ENCODE data around the gene ABCC3.

The ABCC3 gene

DNA sequence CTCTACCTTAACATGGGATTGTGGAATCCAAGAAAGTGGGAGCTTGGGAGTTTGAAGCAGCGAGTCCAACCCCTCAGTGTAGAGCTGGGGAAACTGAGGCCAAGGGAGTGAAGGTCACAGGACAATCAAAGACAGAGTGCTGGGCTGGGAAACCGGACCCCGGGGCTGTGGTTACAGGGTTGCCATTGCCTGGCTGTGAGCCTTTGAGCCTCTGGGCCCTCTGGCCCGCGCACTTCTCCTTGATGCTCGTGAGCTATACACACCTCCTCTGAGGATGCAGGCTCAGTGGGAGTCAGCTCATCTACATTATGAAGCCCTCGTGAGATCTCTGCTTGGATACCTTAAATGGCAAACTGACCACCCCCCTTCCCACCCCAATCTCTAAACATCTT lies 2.1 kb downstream of the ABCC3 start:
- Histone ChIP-seq H3K4me2 (ENCODE audit: low read length, poor library complexity, severe bottlenecking) (no peak overlapping the region), H3K79me1 (replicated peaks; ENCODE audit: low read length, poor library complexity, severe bottlenecking) (peaks cover 3% of the 10 kb centered on the region), H3K27ac (ENCODE audit: low read length, poor library complexity, severe bottlenecking) (no peak overlapping the region), H3K4ac (ENCODE audit: low read depth in 1 of 2, low read length in 2 of 2) (no peak overlapping the region), H2BK5ac (ENCODE audit: low read depth, low read length, poor library complexity, severe bottlenecking) (no peak overlapping the region), H3K4me3 (ENCODE audit: insufficient read depth in 1 of 2, low read depth in 1 of 2, low read length in 2 of 2) (no peak overlapping the region), H3K36me3 (ENCODE audit: control insufficient read depth in 1 of 2, insufficient read depth in 2 of 2, low read depth in 1 of 2, low read length in 2 of 2) (no peaks in the 10 kb centered on the region), H2BK15ac (ENCODE audit: low read depth, poor library complexity, severe bottlenecking) (peak overlapping the region; percentile 26), H2AFZ (ENCODE audit: low read depth, low read length) (no peak overlapping the region), H3K14ac (ENCODE audit: low read length in 2 of 2) (no peak overlapping the region), H4K91ac (ENCODE audit: low read length) (no peak overlapping the region), H2AK5ac (ENCODE audit: low read length, severe bottlenecking) (peak overlapping the region; percentile 72), H2BK120ac (ENCODE audit: low read depth, low read length) (peak overlapping the region; percentile 2), H3K4me1 (ENCODE audit: control insufficient read depth, insufficient read depth, low read depth, low read length) (peaks cover 52% of the 10 kb centered on the region), H3K27me3 (ENCODE audit: control insufficient read depth in 1 of 2, insufficient read depth in 1 of 2, low read length in 2 of 2) (peaks cover 0 to 13% of the 10 kb centered on the region in 2 experiments), H4K8ac (ENCODE audit: low read length) (no peak overlapping the region), H3K9ac (ENCODE audit: low read length) (no peak overlapping the region), H2BK12ac (ENCODE audit: low read length in 2 of 2) (peak overlapping the region in 1 of 2 experiments; percentile 49), H3K23ac (ENCODE audit: low read length in 2 of 2) (no peak overlapping the region), H3K18ac (ENCODE audit: low read depth in 1 of 2, low read length in 2 of 2) (no peak overlapping the region), H3K9me3 (ENCODE audit: control insufficient read depth, low read length) (no peaks in the 10 kb centered on the region)
- 91% methylated on average over 7 of the region's 7 CpGs for WGBS
- DNase-seq = no peak

DNA sequence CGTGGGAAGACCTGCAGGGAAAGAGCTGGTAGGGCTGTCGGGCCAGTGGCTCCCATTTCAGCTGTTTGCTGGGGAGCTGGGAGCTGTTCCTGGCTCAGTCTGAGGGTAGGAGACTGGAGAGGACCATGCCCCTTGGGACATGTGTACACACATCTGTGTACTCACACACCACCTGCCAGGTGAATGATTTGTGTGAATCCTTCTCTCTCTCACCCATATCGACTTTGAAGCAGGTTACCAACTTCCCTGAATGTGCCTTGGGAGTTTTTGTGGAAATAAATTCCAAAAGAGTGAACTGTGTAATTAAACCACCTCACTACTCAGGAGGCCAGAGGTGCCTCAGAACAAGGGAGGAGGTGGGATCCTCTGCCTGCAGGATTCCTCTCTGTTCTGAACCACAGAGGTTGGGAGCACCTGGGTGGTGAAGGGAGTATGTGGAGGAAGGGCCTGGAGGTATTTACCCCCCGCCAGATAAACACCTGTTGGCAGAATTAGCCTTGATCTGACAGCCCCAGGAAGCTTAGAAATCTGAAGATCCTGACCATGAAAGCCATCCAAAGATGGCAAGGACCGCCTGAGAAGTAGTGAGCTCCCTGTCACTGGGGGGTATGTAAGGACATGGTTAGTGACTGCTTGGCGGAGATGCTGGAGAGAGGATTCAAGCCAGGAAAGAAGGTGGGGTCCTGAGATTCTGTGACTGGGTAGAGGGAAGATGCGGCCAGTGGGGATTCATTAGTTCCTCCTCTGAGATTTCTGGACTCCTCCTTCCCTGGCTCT lies 3.3 kb downstream of the ABCC3 start:
- no peak for DNase-seq
- H3K36me3 ChIP-seq (ENCODE audit: control insufficient read depth in 1 of 2, insufficient read depth in 2 of 2, low read depth in 1 of 2, low read length in 2 of 2) = peaks cover 0 to 4% of the 10 kb centered on the region in 2 experiments
- H2BK120ac ChIP-seq (ENCODE audit: low read depth, low read length) = peak overlapping the region; percentile 50
- peaks cover 0 to 13% of the 10 kb centered on the region in 2 experiments for H3K27me3 ChIP-seq (ENCODE audit: control insufficient read depth in 1 of 2, insufficient read depth in 1 of 2, low read length in 2 of 2)
- H3K4ac ChIP-seq (ENCODE audit: low read depth in 1 of 2, low read length in 2 of 2) = peak overlapping the region; percentile 69 to 85
- no peak overlapping the region for H3K14ac ChIP-seq (ENCODE audit: low read length in 2 of 2)
- peak overlapping the region; percentile 84 for H2BK5ac ChIP-seq (ENCODE audit: low read depth, low read length, poor library complexity, severe bottlenecking)
- peak overlapping the region; percentile 2 for H4K8ac ChIP-seq (ENCODE audit: low read length)
- peak overlapping the region; percentile 30 for H3K9ac ChIP-seq (ENCODE audit: low read length)
- H2AK5ac ChIP-seq (ENCODE audit: low read length, severe bottlenecking) = peak overlapping the region; percentile 94
- H2BK15ac ChIP-seq (ENCODE audit: low read depth, poor library complexity, severe bottlenecking) = peak overlapping the region; percentile 28
- peak overlapping the region in 1 of 2 experiments; percentile 26 for H3K18ac ChIP-seq (ENCODE audit: low read depth in 1 of 2, low read length in 2 of 2)
- no peak overlapping the region for H3K4me3 ChIP-seq (ENCODE audit: insufficient read depth in 1 of 2, low read depth in 1 of 2, low read length in 2 of 2)
- peaks cover 11% of the 10 kb centered on the region for H3K79me1 ChIP-seq (replicated peaks; ENCODE audit: low read length, poor library complexity, severe bottlenecking)
- peak overlapping the region; percentile 35 for H4K91ac ChIP-seq (ENCODE audit: low read length)
- no peaks in the 10 kb centered on the region for H3K9me3 ChIP-seq (ENCODE audit: control insufficient read depth, low read length)
- no peak overlapping the region for H3K4me2 ChIP-seq (ENCODE audit: low read length, poor library complexity, severe bottlenecking)
- WGBS = 90% methylated on average over 6 of the region's 7 CpGs
- H2AFZ ChIP-seq (ENCODE audit: low read depth, low read length) = no peak overlapping the region
- no peak overlapping the region for H3K23ac ChIP-seq (ENCODE audit: low read length in 2 of 2)
- peak overlapping the region; percentile 91 for H3K27ac ChIP-seq (ENCODE audit: low read length, poor library complexity, severe bottlenecking)
- peaks cover 58% of the 10 kb centered on the region for H3K4me1 ChIP-seq (ENCODE audit: control insufficient read depth, insufficient read depth, low read depth, low read length)
- H2BK12ac ChIP-seq (ENCODE audit: low read length in 2 of 2) = peak overlapping the region; percentile 51 to 88

GRCh38 chr17:50638606-50638965 lies 3.9 kb downstream of the ABCC3 start:
- Histone ChIP-seq H2AK5ac (ENCODE audit: low read length, severe bottlenecking) (peak overlapping the region; percentile 94), H4K8ac (ENCODE audit: low read length) (peak overlapping the region; percentile 2), H3K36me3 (ENCODE audit: control insufficient read depth in 1 of 2, insufficient read depth in 2 of 2, low read depth in 1 of 2, low read length in 2 of 2) (peaks cover 0 to 4% of the 10 kb centered on the region in 2 experiments), H3K4ac (ENCODE audit: low read depth in 1 of 2, low read length in 2 of 2) (peak overlapping the region; percentile 69 to 85), H3K79me1 (replicated peaks; ENCODE audit: low read length, poor library complexity, severe bottlenecking) (peaks cover 11% of the 10 kb centered on the region), H3K4me1 (ENCODE audit: control insufficient read depth, insufficient read depth, low read depth, low read length) (peaks cover 63% of the 10 kb centered on the region), H2BK12ac (ENCODE audit: low read length in 2 of 2) (peak overlapping the region; percentile 51 to 79), H3K23ac (ENCODE audit: low read length in 2 of 2) (no peak overlapping the region), H2BK120ac (ENCODE audit: low read depth, low read length) (peak overlapping the region; percentile 50), H4K91ac (ENCODE audit: low read length) (peak overlapping the region; percentile 35), H3K9ac (ENCODE audit: low read length) (peak overlapping the region; percentile 30), H3K4me2 (ENCODE audit: low read length, poor library complexity, severe bottlenecking) (no peak overlapping the region), H3K14ac (ENCODE audit: low read length in 2 of 2) (no peak overlapping the region), H3K9me3 (ENCODE audit: control insufficient read depth, low read length) (no peaks in the 10 kb centered on the region), H2BK5ac (ENCODE audit: low read depth, low read length, poor library complexity, severe bottlenecking) (peak overlapping the region; percentile 84), H3K27ac (ENCODE audit: low read length, poor library complexity, severe bottlenecking) (peak overlapping the region; percentile 91), H3K18ac (ENCODE audit: low read depth in 1 of 2, low read length in 2 of 2) (peak overlapping the region; percentile 60 to 92), H2BK15ac (ENCODE audit: low read depth, poor library complexity, severe bottlenecking) (peak overlapping the region; percentile 28), H3K27me3 (ENCODE audit: control insufficient read depth in 1 of 2, insufficient read depth in 1 of 2, low read length in 2 of 2) (peaks cover 0 to 9% of the 10 kb centered on the region in 2 experiments), H2AFZ (ENCODE audit: low read depth, low read length) (no peak overlapping the region), H3K4me3 (ENCODE audit: insufficient read depth in 1 of 2, low read depth in 1 of 2, low read length in 2 of 2) (no peak overlapping the region)
- WGBS = 19% methylated on average over 2 of the region's 2 CpGs
- no peak for DNase-seq

DNA sequence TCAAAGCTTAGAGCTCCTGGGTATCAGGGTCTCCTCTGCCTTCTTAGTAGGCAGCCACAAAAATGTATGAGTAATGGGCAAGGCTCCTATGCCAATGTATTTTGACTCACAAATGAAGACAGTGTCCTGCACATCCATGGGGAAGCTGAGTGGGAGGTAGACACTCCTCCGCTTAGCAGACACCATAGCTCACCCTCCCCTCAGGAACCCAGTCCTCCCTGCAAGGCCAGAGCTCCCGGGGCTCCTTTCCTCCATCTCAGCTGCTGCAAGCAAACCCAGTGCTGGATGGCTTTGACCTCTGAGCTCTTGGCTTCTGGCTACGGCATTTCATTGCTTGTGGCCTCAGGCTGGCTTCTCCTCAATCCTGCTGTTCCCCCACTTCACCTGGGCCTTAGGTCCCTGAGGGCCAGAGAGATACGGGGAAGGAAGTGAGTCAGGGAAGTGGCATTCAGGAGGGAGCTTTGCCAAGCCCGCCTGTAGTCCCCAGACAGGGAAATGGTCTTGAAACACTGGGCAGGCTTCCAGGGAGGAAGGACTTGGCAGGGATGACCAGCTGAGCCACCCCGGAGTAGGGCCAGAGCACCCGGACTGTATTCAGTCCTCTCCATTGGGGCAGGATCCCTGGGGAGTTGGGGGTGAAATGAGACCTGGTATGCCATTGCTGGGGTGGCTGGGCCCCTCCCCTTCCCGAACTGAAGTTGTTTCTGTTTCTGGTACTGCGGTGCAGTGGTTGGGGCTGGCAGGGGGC lies 4.5 kb downstream of the ABCC3 start:
- WGBS = 0% methylated on average over 8 of the region's 9 CpGs
- Histone ChIP-seq H2BK5ac (ENCODE audit: low read depth, low read length, poor library complexity, severe bottlenecking) (peak overlapping the region; percentile 84), H2BK15ac (ENCODE audit: low read depth, poor library complexity, severe bottlenecking) (no peak overlapping the region), H2BK12ac (ENCODE audit: low read length in 2 of 2) (peak overlapping the region; percentile 23 to 79), H3K4ac (ENCODE audit: low read depth in 1 of 2, low read length in 2 of 2) (peak overlapping the region in 1 of 2 experiments; percentile 85), H3K9me3 (ENCODE audit: control insufficient read depth, low read length) (no peaks in the 10 kb centered on the region), H3K79me1 (replicated peaks; ENCODE audit: low read length, poor library complexity, severe bottlenecking) (peaks cover 11% of the 10 kb centered on the region), H2AK5ac (ENCODE audit: low read length, severe bottlenecking) (no peak overlapping the region), H3K9ac (ENCODE audit: low read length) (peak overlapping the region; percentile 30), H3K14ac (ENCODE audit: low read length in 2 of 2) (no peak overlapping the region), H3K18ac (ENCODE audit: low read depth in 1 of 2, low read length in 2 of 2) (peak overlapping the region; percentile 60 to 92), H2BK120ac (ENCODE audit: low read depth, low read length) (peak overlapping the region; percentile 50), H3K4me3 (ENCODE audit: insufficient read depth in 1 of 2, low read depth in 1 of 2, low read length in 2 of 2) (peak overlapping the region in 1 of 2 experiments; percentile 3), H3K4me2 (ENCODE audit: low read length, poor library complexity, severe bottlenecking) (peak overlapping the region; percentile 8), H4K91ac (ENCODE audit: low read length) (peak overlapping the region; percentile 35), H3K23ac (ENCODE audit: low read length in 2 of 2) (no peak overlapping the region), H2AFZ (ENCODE audit: low read depth, low read length) (no peak overlapping the region), H3K4me1 (ENCODE audit: control insufficient read depth, insufficient read depth, low read depth, low read length) (peaks cover 65% of the 10 kb centered on the region), H4K8ac (ENCODE audit: low read length) (peak overlapping the region; percentile 8), H3K36me3 (ENCODE audit: control insufficient read depth in 1 of 2, insufficient read depth in 2 of 2, low read depth in 1 of 2, low read length in 2 of 2) (peaks cover 0 to 4% of the 10 kb centered on the region in 2 experiments), H3K27ac (ENCODE audit: low read length, poor library complexity, severe bottlenecking) (peak overlapping the region; percentile 91), H3K27me3 (ENCODE audit: control insufficient read depth in 1 of 2, insufficient read depth in 1 of 2, low read length in 2 of 2) (peaks cover 0 to 4% of the 10 kb centered on the region in 2 experiments)
- DNase-seq = peak; percentile 91
